UCSD-AML1 (cell line): ENCODE data around the gene KIF13A.
"Not testable (repeated sequence)": the region's sequence is repeated elsewhere in the genome, so short reads cannot be mapped to it uniquely, and the experiment has no call there.

ENCODE experiments used
- DNase-seq: peaks from one replicate; lab custom pipeline; 2025; ENCODE audit not compliant: unreplicated experiment; lab: John Stamatoyannopoulos, UW

Gene KIF13A

GRCh38 chr6:17971128-17972073, 16.0 kb downstream of the KIF13A start:
- no peak for DNase-seq

DNA sequence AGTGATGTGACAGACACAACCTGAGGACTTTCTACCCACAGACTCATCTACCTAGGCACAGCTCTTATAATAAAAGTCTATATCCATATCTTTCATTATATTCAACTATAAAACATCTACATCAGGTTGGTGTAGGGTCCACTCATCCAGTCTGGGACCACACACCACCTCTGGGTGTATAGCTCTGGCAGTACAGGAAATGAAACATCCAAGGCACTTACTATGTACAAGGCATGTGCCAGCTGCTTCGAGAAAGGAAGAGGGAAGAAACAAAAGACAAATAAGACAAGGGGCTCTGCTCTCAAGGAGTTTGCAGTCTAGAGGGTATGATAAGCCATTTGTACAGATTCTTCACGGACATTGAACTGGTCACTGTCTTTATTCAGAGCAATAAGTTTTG, 18.6 kb downstream of the KIF13A start:
- DNase-seq = no peak

DNA sequence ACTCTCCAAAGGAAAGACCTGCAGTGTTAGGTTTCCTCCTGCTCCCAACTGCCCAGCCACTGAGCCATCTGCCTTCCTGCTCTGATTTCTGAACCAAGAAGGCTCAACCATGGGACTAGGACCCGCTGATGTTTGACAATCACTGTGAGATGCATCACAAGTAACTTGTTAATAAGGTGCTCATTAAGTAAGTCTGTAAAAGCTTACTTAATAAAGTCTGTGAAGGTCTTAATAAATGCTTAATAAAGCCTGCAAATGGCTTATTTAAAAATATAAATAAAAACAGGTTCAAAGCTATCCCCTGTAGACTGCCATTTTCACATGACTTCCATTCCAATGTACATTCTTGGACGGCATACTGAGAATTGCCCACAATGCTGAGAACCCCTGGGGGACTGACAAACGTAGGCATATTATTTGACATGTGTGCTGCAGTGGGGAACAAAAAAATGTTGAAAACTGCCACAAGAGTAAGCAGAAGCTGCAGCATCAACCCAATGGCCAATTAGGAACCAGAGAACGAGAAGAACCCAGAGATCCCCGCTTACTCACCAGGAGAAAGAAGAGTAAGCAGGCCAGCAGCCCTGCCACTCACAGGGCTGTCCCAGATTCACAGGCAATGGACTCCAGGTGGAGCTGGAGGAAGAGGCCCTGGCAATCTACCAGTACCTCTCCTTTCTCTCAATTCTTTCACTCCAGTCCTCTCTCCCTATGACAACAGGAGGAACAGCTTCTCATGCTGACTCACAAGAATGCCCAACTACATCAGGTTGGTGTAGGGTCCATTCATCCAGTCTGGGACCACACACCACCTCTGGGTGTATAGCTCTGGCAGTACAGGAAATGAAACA, 19.5 kb downstream of the KIF13A start:
- DNase-seq = no peak

- no peak for DNase-seq
These were observed 21.0 kb downstream of the KIF13A start for GRCh38 chr6:17966451-17966850.

- no peak for DNase-seq
These were observed 22.0 kb downstream of the KIF13A start for GRCh38 chr6:17965397-17965796.

GRCh38 chr6:17964633-17965032, 22.8 kb downstream of the KIF13A start:
- no peak for DNase-seq

DNA sequence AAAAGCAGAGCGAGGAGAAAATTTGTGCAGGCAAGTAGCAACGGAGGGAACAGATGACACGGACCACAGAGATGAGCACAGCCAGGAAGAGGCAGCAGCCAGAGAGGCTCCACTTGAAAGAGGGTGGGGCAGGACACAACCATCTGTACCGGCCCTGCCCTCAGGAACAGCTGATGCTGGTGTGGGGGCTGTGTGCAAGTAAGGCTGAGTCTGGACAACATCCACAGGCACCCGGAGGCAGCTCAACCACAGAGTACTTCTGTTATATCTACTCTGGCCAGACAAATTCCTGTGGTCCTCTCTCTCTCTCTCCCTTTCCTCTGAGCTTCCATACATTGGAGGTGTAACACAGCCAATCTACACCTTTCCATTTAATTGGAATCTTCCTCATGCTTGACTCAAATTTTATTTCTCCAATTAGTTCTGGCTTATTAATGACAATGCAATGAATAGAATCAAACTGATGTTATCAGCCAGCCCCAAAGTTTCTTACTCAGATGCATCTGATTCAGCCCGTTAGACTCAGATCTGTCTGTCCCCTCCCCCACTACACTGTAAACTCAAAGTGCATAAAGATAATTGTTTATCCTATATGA, 24.9 kb downstream of the KIF13A start:
- DNase-seq = peak; percentile 79

DNA sequence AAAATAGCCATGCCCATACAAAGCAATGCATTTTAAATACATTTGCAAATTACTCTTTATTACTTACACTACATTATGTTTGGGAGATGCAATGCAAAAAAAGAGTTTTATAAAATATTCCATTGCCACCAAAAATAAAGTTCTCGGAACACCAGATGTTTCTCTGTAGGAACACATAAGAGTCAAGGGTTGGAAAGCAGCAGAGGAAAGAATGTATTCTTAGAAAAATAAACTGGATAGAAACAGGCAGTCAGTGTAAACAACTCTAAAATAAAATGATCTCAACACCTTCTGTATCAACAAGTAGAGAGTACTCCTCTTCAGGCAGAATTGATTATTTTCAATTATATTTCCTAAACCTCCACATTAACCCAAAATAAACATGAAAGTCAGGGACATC, 28.1 kb downstream of the KIF13A start:
- no peak for DNase-seq

GRCh38 chr6:17957904-17958620, 29.4 kb downstream of the KIF13A start:
- no peak for DNase-seq

GRCh38 chr6:17957498-17957897, 29.9 kb downstream of the KIF13A start:
- no peak for DNase-seq

- no peak for DNase-seq
These were observed 30.3 kb downstream of the KIF13A start for GRCh38 chr6:17957086-17957485.

GRCh38 chr6:17950095-17950494, 37.3 kb downstream of the KIF13A start:
- DNase-seq = no peak

GRCh38 chr6:17949168-17949567, 38.3 kb downstream of the KIF13A start:
- DNase-seq = no peak

- DNase-seq = no peak
These were observed 38.7 kb downstream of the KIF13A start for GRCh38 chr6:17948725-17949124.

DNA sequence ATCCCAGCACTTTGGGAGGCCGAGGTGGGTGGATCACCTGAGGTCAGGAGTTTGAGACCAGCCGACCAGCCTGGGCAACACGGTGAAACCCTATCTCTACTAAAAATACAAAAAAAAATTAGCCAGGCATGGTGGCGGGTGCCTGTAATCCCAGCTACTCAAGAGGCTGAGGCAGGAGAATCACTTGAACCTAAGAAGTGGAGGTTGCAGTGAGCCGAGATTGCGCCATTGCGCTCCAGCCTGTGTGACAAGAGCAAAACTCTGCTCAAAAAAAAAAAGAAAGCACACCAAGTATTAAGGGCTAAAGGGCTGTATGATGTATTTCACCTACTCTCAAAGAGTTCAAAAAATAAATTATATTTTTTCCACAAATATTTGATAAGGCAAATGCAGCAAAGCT, 39.9 kb downstream of the KIF13A start:
- DNase-seq = not testable (repeated sequence)

GRCh38 chr6:17945575-17945974, 41.9 kb downstream of the KIF13A start:
- no peak for DNase-seq

- DNase-seq = no peak
These were observed 42.3 kb downstream of the KIF13A start for GRCh38 chr6:17945111-17945510.

GRCh38 chr6:17941318-17941717, 46.1 kb downstream of the KIF13A start:
- DNase-seq = no peak

DNA sequence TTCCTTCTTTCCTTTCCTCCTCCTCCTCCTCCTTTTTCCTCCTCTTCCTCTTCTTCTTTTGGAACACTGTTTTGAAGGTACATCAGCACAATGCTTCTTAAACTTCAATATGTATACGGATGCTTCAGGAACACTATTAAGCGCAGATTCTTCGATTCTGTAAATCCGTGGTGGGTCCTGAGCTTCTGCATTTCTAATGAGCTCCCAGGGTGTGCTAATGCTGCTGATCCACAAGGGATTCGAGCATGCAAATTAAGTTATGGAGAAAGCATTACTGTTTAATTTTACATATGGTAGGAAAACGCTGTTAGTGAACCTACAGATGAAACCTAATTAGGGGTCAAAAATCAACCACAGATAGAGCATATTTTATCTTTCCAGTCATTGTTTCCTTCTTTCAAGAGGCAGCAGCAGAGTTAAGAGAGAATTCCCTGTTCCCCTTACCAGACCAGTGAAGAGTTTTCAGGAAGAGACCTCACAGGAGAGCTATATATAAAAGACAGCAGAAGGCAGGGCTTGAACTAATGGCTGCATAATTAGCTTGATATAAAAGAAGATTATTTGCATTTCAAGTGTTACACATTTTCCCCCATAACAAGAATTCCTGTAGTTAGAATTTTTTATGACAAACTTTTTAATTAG, 47.2 kb downstream of the KIF13A start:
- no peak for DNase-seq

DNA sequence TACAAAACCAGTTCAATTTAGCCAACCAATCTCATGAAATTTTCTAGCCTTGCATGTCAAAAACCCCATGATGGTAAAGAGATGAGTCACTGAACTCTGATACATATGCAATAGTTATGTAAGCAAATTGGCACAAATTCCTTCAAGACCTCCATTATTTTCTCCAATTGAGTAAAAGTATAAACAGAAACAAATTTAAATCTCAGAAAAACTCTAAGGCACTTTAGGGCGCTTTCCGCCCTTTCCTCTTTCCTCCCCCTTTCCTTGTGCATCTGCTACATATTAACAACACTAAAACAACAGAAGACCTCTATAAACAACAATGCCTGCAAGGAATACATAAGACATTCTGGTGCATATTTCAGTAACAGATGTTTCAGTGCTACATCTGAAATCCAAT, 48.5 kb downstream of the KIF13A start:
- DNase-seq = no peak
